Measurements from ENCODE around the gene ODAD2. TPM values are rescaled to one million over a fixed set of nuclear protein-coding genes. Genes with fewer than 3 reads are reported as not detected.
"Not testable (repeated sequence)": the region's sequence is repeated elsewhere in the genome, so short reads cannot be mapped to it uniquely, and the experiment has no call there.

ODAD2 gene
- polyA plus RNA-seq, 1 donor from 2014 or later = not detected

- TF ChIP-seq CTCF (IDR thresholded peaks at IDR 0.05; ENCODE audit: poor library complexity, severe bottlenecking) (no peak), RAD21 (conservative IDR thresholded peaks at IDR 0.05) (no peak), MXI1 (conservative IDR thresholded peaks at IDR 0.05; ENCODE audit: poor library complexity, severe bottlenecking) (no peak)
Observed at GRCh38 chr10:27997865-27998177, 1.1 kb downstream of the ODAD2 start (continued).

DNA sequence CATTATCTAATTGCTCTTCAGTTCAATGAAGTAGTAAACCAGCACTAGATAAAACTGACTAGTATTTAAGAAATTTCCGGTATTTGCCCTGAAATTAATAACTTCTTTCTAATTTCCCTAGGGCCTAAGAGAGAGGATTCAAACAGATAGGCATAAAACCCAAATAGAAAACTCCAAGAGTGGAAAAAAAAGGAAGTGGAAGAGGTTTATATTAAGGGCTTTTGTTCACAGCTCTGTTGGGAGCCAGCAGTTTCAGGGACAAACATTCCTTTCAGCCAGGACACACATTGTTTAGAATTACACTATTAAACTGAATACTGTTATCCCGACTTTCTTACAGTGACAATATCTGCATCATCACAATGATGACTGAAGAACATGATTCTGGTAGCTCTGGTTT lies 3.6 kb downstream of the ODAD2 start:
- no peaks in the 10 kb centered on the region for H3K36me3 ChIP-seq (ENCODE audit: insufficient read depth, low read length)
- H3K27ac ChIP-seq (ENCODE audit: low read length) = no peak overlapping the region
- TF ChIP-seq POLR2AphosphoS5 (IDR thresholded peaks at IDR 0.05) = no peak
- TF ChIP-seq, protein P1, sequence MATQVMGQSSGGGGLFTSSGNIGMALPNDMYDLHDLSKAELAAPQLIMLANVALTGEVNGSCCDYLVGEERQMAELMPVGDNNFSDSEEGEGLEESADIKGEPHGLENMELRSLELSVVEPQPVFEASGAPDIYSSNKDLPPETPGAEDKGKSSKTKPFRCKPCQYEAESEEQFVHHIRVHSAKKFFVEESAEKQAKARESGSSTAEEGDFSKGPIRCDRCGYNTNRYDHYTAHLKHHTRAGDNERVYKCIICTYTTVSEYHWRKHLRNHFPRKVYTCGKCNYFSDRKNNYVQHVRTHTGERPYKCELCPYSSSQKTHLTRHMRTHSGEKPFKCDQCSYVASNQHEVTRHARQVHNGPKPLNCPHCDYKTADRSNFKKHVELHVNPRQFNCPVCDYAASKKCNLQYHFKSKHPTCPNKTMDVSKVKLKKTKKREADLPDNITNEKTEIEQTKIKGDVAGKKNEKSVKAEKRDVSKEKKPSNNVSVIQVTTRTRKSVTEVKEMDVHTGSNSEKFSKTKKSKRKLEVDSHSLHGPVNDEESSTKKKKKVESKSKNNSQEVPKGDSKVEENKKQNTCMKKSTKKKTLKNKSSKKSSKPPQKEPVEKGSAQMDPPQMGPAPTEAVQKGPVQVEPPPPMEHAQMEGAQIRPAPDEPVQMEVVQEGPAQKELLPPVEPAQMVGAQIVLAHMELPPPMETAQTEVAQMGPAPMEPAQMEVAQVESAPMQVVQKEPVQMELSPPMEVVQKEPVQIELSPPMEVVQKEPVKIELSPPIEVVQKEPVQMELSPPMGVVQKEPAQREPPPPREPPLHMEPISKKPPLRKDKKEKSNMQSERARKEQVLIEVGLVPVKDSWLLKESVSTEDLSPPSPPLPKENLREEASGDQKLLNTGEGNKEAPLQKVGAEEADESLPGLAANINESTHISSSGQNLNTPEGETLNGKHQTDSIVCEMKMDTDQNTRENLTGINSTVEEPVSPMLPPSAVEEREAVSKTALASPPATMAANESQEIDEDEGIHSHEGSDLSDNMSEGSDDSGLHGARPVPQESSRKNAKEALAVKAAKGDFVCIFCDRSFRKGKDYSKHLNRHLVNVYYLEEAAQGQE (IDR thresholded peaks at IDR 0.05; ENCODE audit: borderline replicate concordance) = no peak
- TF ChIP-seq RAD21 (conservative IDR thresholded peaks at IDR 0.05) = no peak
- no peak for TF ChIP-seq EP300 (conservative IDR thresholded peaks at IDR 0.05; ENCODE audit: poor library complexity, severe bottlenecking)
- TF ChIP-seq EZH2 (IDR thresholded peaks at IDR 0.05; ENCODE audit: borderline replicate concordance, insufficient read depth, low read length, poor library complexity, severe bottlenecking) = no peak
- TF ChIP-seq SMC3 (conservative IDR thresholded peaks at IDR 0.05; ENCODE audit: poor library complexity) = no peak
- no peak for TF ChIP-seq CTCF (IDR thresholded peaks at IDR 0.05; ENCODE audit: poor library complexity, severe bottlenecking)
- TF ChIP-seq MXI1 (conservative IDR thresholded peaks at IDR 0.05; ENCODE audit: poor library complexity, severe bottlenecking) = no peak
- TF ChIP-seq TAF1 (IDR thresholded peaks at IDR 0.05; ENCODE audit: low read depth) = no peak
- no peak overlapping the region for H2AFZ ChIP-seq (ENCODE audit: low read depth, low read length)
- no peak overlapping the region for H3K4me2 ChIP-seq (ENCODE audit: low read length)
- H3K79me2 ChIP-seq (replicated peaks; ENCODE audit: insufficient read depth, low read length) = no peaks in the 10 kb centered on the region
- no peaks in the 10 kb centered on the region for H3F3A ChIP-seq (ENCODE audit: insufficient read depth, low read length, poor library complexity, severe bottlenecking)
- H4K20me1 ChIP-seq (ENCODE audit: insufficient read depth) = no peaks in the 10 kb centered on the region
- H3K9me2 ChIP-seq (ENCODE audit: insufficient read depth, low read length) = no peaks in the 10 kb centered on the region
- H3K9me3 ChIP-seq (ENCODE audit: low read length) = no peaks in the 10 kb centered on the region
- H3K9ac ChIP-seq (ENCODE audit: low read length) = no peak overlapping the region
- H3K27me3 ChIP-seq (ENCODE audit: insufficient read depth, low read depth, low read length) = peaks cover 34% of the 10 kb centered on the region
- no peak overlapping the region for H3K4me3 ChIP-seq (ENCODE audit: low read length)

DNA sequence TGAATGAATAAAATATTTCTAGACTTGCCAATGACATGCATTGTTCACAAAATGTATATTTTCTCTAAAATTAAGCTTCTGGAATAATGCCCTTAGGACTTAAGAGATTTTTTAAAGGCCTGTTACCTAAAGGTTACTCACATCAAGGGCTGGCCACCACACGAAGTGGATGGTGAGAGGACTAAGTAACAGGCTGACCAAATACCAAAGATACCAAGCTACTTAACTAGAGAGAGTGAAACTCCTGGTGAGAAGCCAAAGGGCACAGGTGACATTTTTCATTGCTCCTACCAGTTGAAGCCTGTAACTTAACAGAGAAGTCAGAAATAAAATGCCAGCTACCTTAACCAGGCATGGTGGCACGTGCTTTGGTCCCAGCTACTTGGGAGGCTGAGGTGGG lies 9.5 kb downstream of the ODAD2 start:
- not testable (repeated sequence) for H3K27ac ChIP-seq (ENCODE audit: low read length); H3K9ac ChIP-seq (ENCODE audit: low read length); H3K36me3 ChIP-seq (ENCODE audit: insufficient read depth, low read length); H3K4me3 ChIP-seq (ENCODE audit: low read length); H3K27me3 ChIP-seq (ENCODE audit: insufficient read depth, low read depth, low read length); H3K4me2 ChIP-seq (ENCODE audit: low read length); H3K9me3 ChIP-seq (ENCODE audit: low read length); H2AFZ ChIP-seq (ENCODE audit: low read depth, low read length); H3K79me2 ChIP-seq (replicated peaks; ENCODE audit: insufficient read depth, low read length); H3K9me2 ChIP-seq (ENCODE audit: insufficient read depth, low read length); H4K20me1 ChIP-seq (ENCODE audit: insufficient read depth); H3F3A ChIP-seq (ENCODE audit: insufficient read depth, low read length, poor library complexity, severe bottlenecking)
